H9 (cell line): ENCODE measurements around the gene ZNF503. TPM values are rescaled to one million over a fixed set of nuclear protein-coding genes. Genes with fewer than 3 reads are reported as not detected.

Experiments
- DNase-seq: peaks from one replicate; pipeline ENCODE4 v3.0.0-alpha.2; 2017
- H2AFZ ChIP-seq: one replicate; pipeline ENCODE4 v1.6.1; 2013; ENCODE audit warnings: mild to moderate bottlenecking, low read length, control low read depth, moderate library complexity
- H2AK5ac ChIP-seq: 2 replicates; pipeline ENCODE4 v1.6.1; 2013; ENCODE audit warnings: low read length, control low read depth, mixed read lengths; ENCODE audit not compliant: insufficient read length
- H2BK120ac ChIP-seq: one replicate; pipeline ENCODE4 v1.6.1; 2013; ENCODE audit warnings: low read depth, mild to moderate bottlenecking, low read length, control low read depth, inconsistent platforms; ENCODE audit not compliant: poor library complexity, severe bottlenecking
- H2BK12ac ChIP-seq: 2 replicates; pipeline ENCODE4 v1.6.1; 2013; ENCODE audit warnings: low read length, control low read depth, mixed read lengths, low read depth; ENCODE audit not compliant: insufficient read length
- H2BK15ac ChIP-seq: 2 replicates; pipeline ENCODE4 v1.6.1; 2013; ENCODE audit warnings: low read depth, low read length, control low read depth
- H2BK20ac ChIP-seq: one replicate; pipeline ENCODE4 v1.6.1; 2013; ENCODE audit warnings: low read depth, mild to moderate bottlenecking, low read length, control low read depth, inconsistent platforms; ENCODE audit not compliant: poor library complexity, severe bottlenecking
- H2BK5ac ChIP-seq: 2 replicates; pipeline ENCODE4 v1.6.1; 2013; ENCODE audit warnings: low read length, control low read depth, mixed read lengths; ENCODE audit not compliant: insufficient read length
- H3K14ac ChIP-seq: 2 replicates; pipeline ENCODE4 v1.6.1; 2013; ENCODE audit warnings: low read length, control low read depth; ENCODE audit not compliant: insufficient read depth
- H3K18ac ChIP-seq: 2 replicates; pipeline ENCODE4 v1.6.1; 2013; ENCODE audit warnings: low read depth, mild to moderate bottlenecking, mixed read lengths, low read length, control low read depth; ENCODE audit not compliant: insufficient read length
- H3K23ac ChIP-seq: 2 replicates; pipeline ENCODE4 v1.6.1; 2013; ENCODE audit warnings: low read length, control low read depth, mixed read lengths, low read depth; ENCODE audit not compliant: insufficient read length
- H3K23me2 ChIP-seq: 2 replicates; pipeline ENCODE4 v1.6.1; 2013; ENCODE audit warnings: low read depth, mild to moderate bottlenecking, mixed read lengths, low read length, control low read depth; ENCODE audit not compliant: insufficient read length, poor library complexity, severe bottlenecking
- H3K27ac ChIP-seq: 2 replicates; pipeline ENCODE4 v1.5.1; 2013; ENCODE audit warnings: low read length, control low read depth, mixed read lengths, low read depth; ENCODE audit not compliant: insufficient read length
- H3K27me3 ChIP-seq: 2 replicates; pipeline ENCODE4 v1.6.1; 2013; ENCODE audit warnings: low read length, control low read depth, inconsistent platforms; ENCODE audit not compliant: insufficient read depth
- H3K4ac ChIP-seq: 2 replicates; pipeline ENCODE4 v1.6.1; 2013; ENCODE audit warnings: low read depth, mild to moderate bottlenecking, control low read depth, inconsistent platforms, low read length, moderate library complexity
- H3K4me1 ChIP-seq: 2 replicates; pipeline ENCODE4 v1.6.1; 2013; ENCODE audit warnings: low read length, control low read depth, inconsistent platforms; ENCODE audit not compliant: insufficient read depth
- H3K4me2 ChIP-seq: 2 replicates; pipeline ENCODE4 v1.6.1; 2013; ENCODE audit warnings: low read length, control low read depth, mixed read lengths; ENCODE audit not compliant: insufficient read length, insufficient read depth
- H3K56ac ChIP-seq: 2 replicates; pipeline ENCODE4 v1.6.1; 2013; ENCODE audit warnings: low read depth, mild to moderate bottlenecking, mixed read lengths, low read length, control low read depth; ENCODE audit not compliant: insufficient read length
- H3K79me1 ChIP-seq: 2 replicates; pipeline ENCODE4 v1.6.1; 2013; ENCODE audit warnings: low read depth, mild to moderate bottlenecking, moderate library complexity, low read length, control low read depth, inconsistent platforms; ENCODE audit not compliant: insufficient read depth, poor library complexity, severe bottlenecking
- H3K79me2 ChIP-seq: 2 replicates; pipeline ENCODE4 v1.6.1; 2013; ENCODE audit warnings: low read length, control low read depth, inconsistent platforms; ENCODE audit not compliant: insufficient read depth
- H3K9ac ChIP-seq: 2 replicates; pipeline ENCODE4 v1.6.1; 2013; ENCODE audit warnings: low read length, control low read depth, mixed read lengths; ENCODE audit not compliant: insufficient read length; ENCODE audit errors: extremely low read depth
- H3K9me3 ChIP-seq: one replicate; pipeline ENCODE4 v1.6.1; 2013; ENCODE audit warnings: low read depth, low read length, inconsistent platforms; ENCODE audit not compliant: control insufficient read depth
- H3T11ph ChIP-seq: one replicate; pipeline ENCODE4 v1.6.1; 2013; ENCODE audit warnings: mild to moderate bottlenecking, low read length, control low read depth, inconsistent platforms
- H4K20me1 ChIP-seq: one replicate; pipeline ENCODE4 v1.6.1; 2013; ENCODE audit not compliant: control insufficient read depth, insufficient read length, insufficient read depth
- H4K5ac ChIP-seq: 2 replicates; pipeline ENCODE4 v1.6.1; 2013; ENCODE audit warnings: low read depth, mild to moderate bottlenecking, mixed read lengths, low read length, control low read depth; ENCODE audit not compliant: insufficient read length
- H4K8ac ChIP-seq: replicated peaks from 2 replicates; pipeline ENCODE4 v1.6.1; 2013; ENCODE audit warnings: low read length, control low read depth, mixed read lengths, low read depth; ENCODE audit not compliant: insufficient read length
- H4K91ac ChIP-seq: 2 replicates; pipeline ENCODE4 v1.6.1; 2013; ENCODE audit warnings: low read depth, mild to moderate bottlenecking, moderate library complexity, mixed read lengths, low read length, control low read depth; ENCODE audit not compliant: insufficient read length
- H3K27ac Mint-ChIP-seq, 3 experiments: 2 replicates in 2 of 3; 3 replicates in 1 of 3; pipeline ENCODE4 v1.8.0; 2020 to 2021; ENCODE audit warnings: mixed read lengths in 3 of 3, mild to moderate bottlenecking in 1 of 3, moderate library complexity in 1 of 3
- H3K27me3 Mint-ChIP-seq: 2 replicates; pipeline ENCODE4 v1.8.0; 2021; ENCODE audit warnings: low read depth, mild to moderate bottlenecking, moderate library complexity, mixed read lengths
- H3K36me3 Mint-ChIP-seq, 3 experiments: 2 replicates in 2 of 3; 3 replicates in 1 of 3; pipeline ENCODE4 v1.8.0; 2020 to 2021; ENCODE audit warnings: low read depth in 3 of 3, mixed read lengths in 3 of 3; ENCODE audit not compliant: insufficient read depth in 1 of 3
- H3K4me1 Mint-ChIP-seq, 2 experiments: 2 replicates each; pipeline ENCODE4 v1.8.0; 2020; ENCODE audit warnings: mixed read lengths in 2 of 2
- H3K4me3 Mint-ChIP-seq, 2 experiments: 2 replicates in 1 of 2; 3 replicates in 1 of 2; pipeline ENCODE4 v1.8.0; 2020 to 2021; ENCODE audit warnings: mild to moderate bottlenecking in 2 of 2, mixed read lengths in 2 of 2, moderate library complexity in 1 of 2
- H3K9me3 Mint-ChIP-seq, 2 experiments: 2 replicates in 1 of 2; 3 replicates in 1 of 2; pipeline ENCODE4 v1.8.0; 2020; ENCODE audit warnings: mild to moderate bottlenecking in 2 of 2, mixed read lengths in 2 of 2, moderate library complexity in 1 of 2
- CTCF ChIP-seq: fragments of 200-600 bp; sonication (generic); conservative IDR thresholded peaks from 3 replicates; pipeline ENCODE4 v1.8.0; 2021; ENCODE audit warnings: antibody characterized with exemption, mild to moderate bottlenecking
- WGBS: extraction: QIAGEN DNeasy Blood & Tissue Kit; methylation state at CpG from one replicate; pipeline ENCODE4 v1.1.7; 2013; ENCODE audit warnings: missing lambda C conversion rate, low lambda C conversion rate, mixed read lengths; ENCODE audit not compliant: insufficient read length; ENCODE audit errors: extremely low coverage; 5-methylcytosine and 5-hydroxymethylcytosine counted together
- total RNA-seq: library from RNA; stranded (reverse); gene quantifications from 2 replicates; pipeline ENCODE4 v1.2.1, GENCODE V29; 2021

The ZNF503 gene
- total RNA-seq, 1 experiment from 2014 or later = 0.09 TPM

- no peak overlapping the region for H3K9ac ChIP-seq
- H2AK5ac ChIP-seq = no peak overlapping the region
- no peak overlapping the region for H4K8ac ChIP-seq
- Mint-ChIP-seq H3K4me3 (no peak overlapping the region), H3K27ac (no peak overlapping the region), H3K36me3 (no peaks in the 10 kb centered on the region; a peak in 1 of 7 replicates), H3K4me1 (peaks cover 0 to 4% of the 10 kb centered on the region in 2 experiments; a peak in 1 of 4 replicates), H3K9me3 (no peaks in the 10 kb centered on the region), H3K27me3 (peaks cover 29% of the 10 kb centered on the region)
- H3K79me2 ChIP-seq = no peaks in the 10 kb centered on the region
- H2BK12ac ChIP-seq = no peak overlapping the region
- no peak overlapping the region for H3K18ac ChIP-seq
- H3K23me2 ChIP-seq = no peaks in the 10 kb centered on the region
- H3K4me1 ChIP-seq = no peaks in the 10 kb centered on the region
- H2BK15ac ChIP-seq = no peak overlapping the region
- H3K9me3 ChIP-seq = no peaks in the 10 kb centered on the region
- H4K20me1 ChIP-seq = no peaks in the 10 kb centered on the region
- H2BK5ac ChIP-seq = no peak overlapping the region
- no peak overlapping the region for H3K4ac ChIP-seq
- no peak overlapping the region for H4K5ac ChIP-seq
- H4K91ac ChIP-seq = no peak overlapping the region
- no peak overlapping the region for H3K14ac ChIP-seq
- H2BK120ac ChIP-seq = no peak overlapping the region
- WGBS = no CpG with 5 or more reads among the region's 10 CpGs
- no peak for DNase-seq
- H3K79me1 ChIP-seq = no peaks in the 10 kb centered on the region
- H3T11ph ChIP-seq = no peak overlapping the region
- no peak for TF ChIP-seq CTCF
- no peak overlapping the region for H2BK20ac ChIP-seq
- no peaks in the 10 kb centered on the region for H3K27me3 ChIP-seq
- no peak overlapping the region for H3K4me2 ChIP-seq
- H3K27ac ChIP-seq = no peak overlapping the region
- no peak overlapping the region for H2AFZ ChIP-seq
- H3K56ac ChIP-seq = no peak overlapping the region
- no peak overlapping the region for H3K23ac ChIP-seq
Measured at GRCh38 chr10:75379212-75379724, 22.3 kb downstream of the ZNF503 start.
